H1 (cell line): ENCODE data around the gene TMEM161A. TPM values are rescaled to one million over a fixed set of nuclear protein-coding genes. Genes with fewer than 3 reads are reported as not detected.

ENCODE experiments used
- BCL11A ChIP-seq, 2 experiments: IDR thresholded peaks; one replicate each; pipeline ENCODE4 v1.6.1; 2011; ENCODE audit warnings: low read depth in 2 of 2, low read length in 2 of 2, mild to moderate bottlenecking in 2 of 2
- FOSL1 ChIP-seq: IDR thresholded peaks from 2 replicates; pipeline ENCODE4 v1.6.1; 2011; ENCODE audit warnings: mild to moderate bottlenecking, low read depth, low read length, moderate library complexity; ENCODE audit not compliant: insufficient read depth
- NRF1 ChIP-seq: IDR thresholded peaks from 2 replicates; pipeline ENCODE4 v1.6.1; 2011; ENCODE audit warnings: mild to moderate bottlenecking, low read depth, low read length, improper control_type of control experiment
- SAP30 ChIP-seq: fragments of 300-600 bp; sonication (generic); IDR thresholded peaks from 2 replicates; pipeline ENCODE4 v1.7.1; 2012; ENCODE audit warnings: low read length, moderate library complexity, mild to moderate bottlenecking, inconsistent platforms; ENCODE audit not compliant: insufficient read depth, insufficient replicate concordance
- polyA plus RNA-seq, 7 experiments: library from polyadenylated mRNA; depleted of rRNA in 3 of 7; stranded (reverse) in 5 of 7; unstranded in 2 of 7; fragments of >200 nt in 5 of 7; fragments of 200-250 nt in 2 of 7; gene quantifications; 1 replicate in 5 of 7; 2 replicates in 1 of 7; 4 replicates in 1 of 7; pipeline versions ENCODE4 v1.2.1 to v1.2.3, GENCODE V29; 2011 to 2013; ENCODE audit warnings: missing spikeins in 2 of 7, mixed read lengths in 2 of 7
- total RNA-seq: library from RNA; stranded (reverse); fragmentation: NEBNext Ultra II Directional; extraction: Animal tissue kit (Norgen Biotek cat#: 25700); gene quantifications from 2 replicates; pipeline ENCODE4 v1.2.1, GENCODE V29; 2021

The TMEM161A gene
- total and polyA plus RNA-seq, 2 of the 8 experiments (the other 6 are each of a cell fraction or from before 2014, with no cell fraction given) = 47.8 to 103 TPM

DNA sequence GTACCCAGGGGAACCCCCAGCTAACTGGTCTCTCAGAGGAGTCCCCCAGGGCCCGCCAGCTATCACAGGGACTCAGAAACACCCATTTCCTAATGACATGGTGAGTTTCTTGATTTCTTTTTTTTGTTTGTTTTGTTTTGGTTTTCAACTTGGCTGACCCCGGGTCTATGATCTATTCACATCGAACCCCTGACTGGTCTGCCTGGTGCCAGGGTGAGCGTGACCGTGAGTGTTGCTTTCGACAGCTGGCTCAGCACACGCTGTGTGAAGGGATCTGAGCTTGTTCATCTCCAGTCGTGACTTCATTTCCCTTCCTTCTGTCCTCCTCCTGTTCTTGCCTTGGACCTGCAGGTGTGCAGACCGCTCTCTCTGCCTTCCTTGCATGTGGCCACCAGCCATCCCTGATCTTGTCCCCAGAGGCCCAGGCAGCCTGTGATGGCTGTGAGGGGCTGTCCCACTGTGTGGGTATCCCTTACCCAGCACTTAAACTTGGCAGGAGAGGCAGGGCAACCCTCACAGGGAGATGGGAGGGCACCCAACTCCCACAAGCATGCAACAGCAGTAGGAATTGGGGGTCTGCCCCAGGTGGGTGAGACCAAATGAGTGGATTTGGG, 26.2 kb downstream of the TMEM161A start (continued):
- no peak for TF ChIP-seq SAP30
- no peak for TF ChIP-seq NRF1
- no peak for TF ChIP-seq FOSL1
- no peak for TF ChIP-seq BCL11A (IDR thresholded peaks at IDR 0.05; ENCODE audit: low read depth in 2 of 2, low read length in 2 of 2)
